AG10803 (cell line): ENCODE results near the gene SSBP3.
A peak's percentile ranks its signal among the peaks of the same experiment; 100 is the strongest.
"Not testable (repeated sequence)": the region's sequence is repeated elsewhere in the genome, so short reads cannot be mapped to it uniquely, and the experiment has no call there.

Source experiments
- DNase-seq: peaks from one replicate; pipeline ENCODE4 v3.0.0; 2010; ENCODE audit warnings: low read depth
- H3K4me3 ChIP-seq: 2 replicates; pipeline ENCODE4 v1.5.1; 2011; ENCODE audit warnings: mild to moderate bottlenecking, low read length, control low read depth
- TF ChIP-seq, protein P1 (sequence below): conservative IDR thresholded peaks from 2 replicates; pipeline ENCODE4 v1.5.1; 2011; ENCODE audit warnings: mild to moderate bottlenecking, low read length, control low read depth, inconsistent platforms

SSBP3 gene

DNA sequence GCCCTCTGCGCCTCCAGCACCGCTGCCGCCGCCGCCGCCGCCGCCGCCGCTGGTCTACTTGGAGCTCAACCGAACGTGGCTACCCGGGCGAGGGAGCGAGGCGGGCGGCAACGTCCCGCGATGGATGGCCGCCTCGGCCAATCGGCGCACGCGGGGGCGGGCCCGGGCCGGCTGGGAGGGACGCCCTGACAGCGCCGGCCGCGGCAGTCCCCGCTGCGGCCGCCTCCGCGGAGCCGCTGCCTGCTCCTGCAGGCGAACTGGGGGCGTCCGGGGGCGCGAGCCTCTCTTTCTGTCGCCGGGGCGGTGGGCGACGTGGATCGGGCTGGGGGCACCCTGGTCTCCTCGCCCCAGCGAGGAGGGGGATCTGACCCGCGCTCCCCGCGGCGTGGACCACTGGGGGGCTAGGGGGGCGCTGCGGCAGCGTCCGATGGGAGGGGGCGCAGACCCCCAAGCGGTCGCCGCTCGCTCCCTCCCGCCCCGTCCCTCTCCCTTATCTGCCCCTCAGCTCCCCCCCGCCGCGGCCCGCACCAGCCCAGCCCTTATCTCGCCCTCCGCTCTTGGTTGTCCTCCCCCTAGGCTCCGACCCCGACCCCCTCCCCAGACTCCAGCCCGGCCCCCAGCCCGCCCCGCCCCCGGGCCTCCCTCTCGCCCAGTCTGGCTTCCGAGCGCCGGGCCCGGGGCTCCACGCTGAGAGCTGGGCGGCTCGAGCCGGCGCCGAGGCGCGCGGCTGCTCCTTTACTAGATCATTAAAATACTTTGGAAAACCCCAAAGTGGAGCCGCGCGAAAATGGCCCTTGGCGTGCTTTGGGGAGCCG lies at the start of gene SSBP3:
Gene SSBP3 (minus strand): TSS at position 56 of the 815 bp plus-strand sequence.
- DNase-seq, result peak; percentile 93
- H3K4me3 ChIP-seq, result peak within 1 kb of the TSS; percentile 74
- TF ChIP-seq, protein P1, sequence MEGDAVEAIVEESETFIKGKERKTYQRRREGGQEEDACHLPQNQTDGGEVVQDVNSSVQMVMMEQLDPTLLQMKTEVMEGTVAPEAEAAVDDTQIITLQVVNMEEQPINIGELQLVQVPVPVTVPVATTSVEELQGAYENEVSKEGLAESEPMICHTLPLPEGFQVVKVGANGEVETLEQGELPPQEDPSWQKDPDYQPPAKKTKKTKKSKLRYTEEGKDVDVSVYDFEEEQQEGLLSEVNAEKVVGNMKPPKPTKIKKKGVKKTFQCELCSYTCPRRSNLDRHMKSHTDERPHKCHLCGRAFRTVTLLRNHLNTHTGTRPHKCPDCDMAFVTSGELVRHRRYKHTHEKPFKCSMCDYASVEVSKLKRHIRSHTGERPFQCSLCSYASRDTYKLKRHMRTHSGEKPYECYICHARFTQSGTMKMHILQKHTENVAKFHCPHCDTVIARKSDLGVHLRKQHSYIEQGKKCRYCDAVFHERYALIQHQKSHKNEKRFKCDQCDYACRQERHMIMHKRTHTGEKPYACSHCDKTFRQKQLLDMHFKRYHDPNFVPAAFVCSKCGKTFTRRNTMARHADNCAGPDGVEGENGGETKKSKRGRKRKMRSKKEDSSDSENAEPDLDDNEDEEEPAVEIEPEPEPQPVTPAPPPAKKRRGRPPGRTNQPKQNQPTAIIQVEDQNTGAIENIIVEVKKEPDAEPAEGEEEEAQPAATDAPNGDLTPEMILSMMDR, result no peak

DNA sequence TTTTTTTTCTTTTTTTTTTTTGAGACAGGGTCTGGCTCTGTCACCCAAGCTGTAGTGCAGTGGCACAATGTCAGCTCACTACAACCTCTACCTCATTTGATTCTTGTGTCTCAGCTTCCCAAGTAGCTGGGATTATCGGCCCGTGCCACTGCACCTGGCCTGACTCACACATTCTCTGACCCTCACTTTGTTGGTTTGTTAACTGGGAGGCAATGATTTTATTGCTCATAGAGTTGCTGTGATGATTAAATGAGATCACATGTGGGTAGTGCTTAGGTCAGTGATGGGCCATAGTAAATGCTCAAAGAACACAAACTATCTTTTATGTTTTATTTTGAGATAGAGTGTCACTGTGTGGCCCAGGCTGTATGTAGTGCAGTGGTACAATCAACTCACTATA lies 47.3 kb upstream of the SSBP3 start:
- no peak for DNase-seq
- TF ChIP-seq, protein P1, result no peak
- H3K4me3 ChIP-seq, result no peak overlapping the region

- no peak overlapping the region for H3K4me3 ChIP-seq
- TF ChIP-seq, protein P1, result no peak
- DNase-seq, result no peak
Measured at GRCh38 chr1:54453022-54453421, 46.8 kb upstream of the SSBP3 start.

- DNase-seq, H3K4me3 ChIP-seq: not testable (repeated sequence)
Measured at GRCh38 chr1:54449431-54449830, 43.2 kb upstream of the SSBP3 start.

DNA sequence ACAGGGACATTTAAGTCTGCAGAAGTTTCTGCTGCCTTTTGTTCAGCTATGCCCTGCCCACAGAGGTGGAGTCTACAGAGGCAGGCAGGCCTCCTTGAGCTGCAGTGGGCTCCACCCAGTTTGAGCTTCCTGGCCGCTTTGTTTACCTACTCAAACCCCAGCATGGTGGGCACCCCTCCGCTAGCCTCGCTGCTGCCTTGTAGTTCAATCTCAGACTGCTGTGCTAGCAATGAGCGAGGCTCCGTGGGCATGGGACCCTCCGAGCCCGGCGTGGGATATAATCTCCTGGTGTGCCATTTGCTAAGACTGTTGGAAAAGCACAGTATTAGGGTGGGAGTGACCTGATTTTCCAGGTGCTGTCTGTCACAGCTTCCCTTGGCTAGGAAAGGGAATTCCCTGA lies 42.6 kb upstream of the SSBP3 start:
- H3K4me3 ChIP-seq, DNase-seq: not testable (repeated sequence)

GRCh38 chr1:54447081-54447480 lies 40.9 kb upstream of the SSBP3 start:
- DNase-seq, H3K4me3 ChIP-seq: not testable (repeated sequence)

DNA sequence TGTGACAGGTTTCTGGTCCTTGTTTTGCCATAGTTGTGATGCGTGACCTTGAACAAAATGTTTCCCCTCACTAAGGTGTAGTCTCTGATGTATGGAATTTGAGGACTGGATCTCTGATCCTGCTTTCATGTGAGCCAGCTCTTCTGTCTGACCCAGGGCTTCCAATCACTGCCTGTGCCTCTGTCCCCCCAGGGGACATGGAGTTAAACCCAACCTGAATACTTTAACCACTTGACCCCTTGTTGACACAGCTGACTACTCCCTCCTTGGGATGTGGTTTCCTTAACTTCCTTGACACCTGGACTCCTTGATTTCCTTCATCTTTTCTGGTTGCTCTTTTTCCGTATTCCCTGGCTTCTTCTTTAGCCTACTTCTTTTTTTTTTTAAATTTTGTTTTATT lies 36.0 kb upstream of the SSBP3 start:
- H3K4me3 ChIP-seq, result no peak overlapping the region
- TF ChIP-seq, protein P1, result no peak
- no peak for DNase-seq

GRCh38 chr1:54439550-54440223 lies 33.5 kb upstream of the SSBP3 start:
- DNase-seq, result no peak
- TF ChIP-seq, protein P1, result no peak

More at GRCh38 chr1:54439550-54440223, 33.5 kb upstream of the SSBP3 start:
- H3K4me3 ChIP-seq, result no peak overlapping the region
